NCI-H774 (cell line): ENCODE results near the gene RAF1.
"Not testable (repeated sequence)": the region's sequence is repeated elsewhere in the genome, so short reads cannot be mapped to it uniquely, and the experiment has no call there.

ENCODE experiments used
- DNase-seq: peaks from one replicate; lab custom pipeline; 2025; lab: John Stamatoyannopoulos, UW

RAF1 gene

DNA sequence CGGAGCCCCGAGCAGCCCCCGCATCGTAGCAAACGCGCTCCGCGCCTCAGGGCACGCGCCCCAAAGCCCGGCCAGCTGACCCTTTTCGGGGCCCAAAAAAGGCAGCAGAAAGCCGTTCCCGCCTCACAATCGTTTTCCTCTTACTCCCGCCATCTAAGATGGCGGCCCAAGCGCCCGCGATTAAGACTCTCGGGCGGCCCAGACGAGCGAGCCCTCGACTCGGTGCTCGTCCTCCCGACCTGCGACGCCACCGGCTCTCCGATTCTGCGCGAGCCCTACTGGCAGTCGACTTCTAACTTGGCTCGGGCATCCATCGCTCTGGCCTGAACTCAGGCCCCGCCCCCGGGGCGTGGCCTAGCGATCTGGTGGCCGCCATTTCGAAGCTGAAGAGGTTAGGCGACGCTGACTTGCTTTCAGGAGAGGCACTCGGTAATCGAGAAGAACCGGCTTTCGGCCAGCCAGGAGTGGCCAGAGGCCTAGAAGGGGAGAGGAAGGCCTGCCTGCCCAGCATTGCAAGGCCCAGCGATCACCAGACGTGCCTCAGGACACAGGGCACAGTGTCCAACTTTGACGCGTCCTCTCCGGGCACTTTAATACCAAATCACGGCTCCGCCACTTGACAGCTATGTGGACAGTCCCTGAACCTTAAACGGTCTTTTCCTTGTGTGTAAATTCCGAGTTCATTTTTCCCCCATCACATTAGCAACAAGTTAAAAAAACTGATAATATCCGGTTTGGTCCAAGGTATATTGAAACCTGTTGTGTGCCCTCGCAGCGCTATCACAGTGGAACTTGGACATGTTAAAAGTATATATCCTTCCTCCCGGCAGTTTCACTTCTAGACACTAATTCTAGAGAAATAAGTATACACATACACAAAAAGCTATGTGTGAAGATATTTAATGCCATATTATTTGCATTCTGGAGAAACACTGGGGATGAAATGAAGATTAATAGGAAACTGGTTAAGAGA is at the start of gene RAF1:
RAF1 (minus strand) TSS at position 182 of the 973 bp plus-strand sequence. CDS start 45,396 bp downstream, outside the sequence.
- DNase-seq, result peak; percentile 96

DNA sequence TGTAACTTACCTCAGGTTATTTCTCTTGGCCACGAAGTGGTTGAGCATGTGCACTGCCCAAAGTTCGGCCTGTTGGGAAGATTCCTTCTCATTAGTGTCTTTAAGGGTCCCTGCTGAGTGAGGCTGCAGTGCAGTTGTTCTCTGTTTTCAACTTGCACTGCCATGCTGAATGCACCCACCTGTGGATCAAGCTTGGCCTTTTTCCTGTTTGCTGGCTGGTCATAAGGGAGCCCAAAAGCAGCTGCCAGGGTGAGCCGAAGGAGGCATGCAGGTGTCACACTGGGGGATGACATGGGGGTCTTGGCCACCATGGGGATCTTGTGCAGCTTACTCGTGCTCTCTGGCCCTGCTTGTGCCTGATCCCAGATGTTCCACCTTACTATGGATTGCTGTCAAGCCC is 46.1 kb upstream of the RAF1 start:
- no peak for DNase-seq

DNA sequence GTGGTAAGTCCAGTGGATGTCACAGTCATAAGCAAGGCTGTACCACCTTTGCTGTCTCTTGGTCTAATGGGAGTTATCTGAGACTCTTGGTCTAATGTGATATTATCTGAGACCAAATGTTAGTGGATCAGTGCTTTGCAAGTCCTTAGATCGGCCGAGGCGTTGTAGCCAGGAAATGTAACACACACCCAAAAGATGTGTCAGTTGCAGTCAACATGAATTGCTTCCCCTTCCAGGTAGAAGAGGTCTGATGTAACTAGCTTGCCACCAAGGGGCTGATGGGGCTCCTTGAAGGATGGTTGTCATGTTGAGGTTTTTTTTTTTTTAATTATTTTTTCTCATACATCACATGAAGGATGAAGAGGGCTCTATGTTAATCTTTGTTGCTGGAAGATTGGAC is 45.4 kb upstream of the RAF1 start:
- DNase-seq, result no peak

DNA sequence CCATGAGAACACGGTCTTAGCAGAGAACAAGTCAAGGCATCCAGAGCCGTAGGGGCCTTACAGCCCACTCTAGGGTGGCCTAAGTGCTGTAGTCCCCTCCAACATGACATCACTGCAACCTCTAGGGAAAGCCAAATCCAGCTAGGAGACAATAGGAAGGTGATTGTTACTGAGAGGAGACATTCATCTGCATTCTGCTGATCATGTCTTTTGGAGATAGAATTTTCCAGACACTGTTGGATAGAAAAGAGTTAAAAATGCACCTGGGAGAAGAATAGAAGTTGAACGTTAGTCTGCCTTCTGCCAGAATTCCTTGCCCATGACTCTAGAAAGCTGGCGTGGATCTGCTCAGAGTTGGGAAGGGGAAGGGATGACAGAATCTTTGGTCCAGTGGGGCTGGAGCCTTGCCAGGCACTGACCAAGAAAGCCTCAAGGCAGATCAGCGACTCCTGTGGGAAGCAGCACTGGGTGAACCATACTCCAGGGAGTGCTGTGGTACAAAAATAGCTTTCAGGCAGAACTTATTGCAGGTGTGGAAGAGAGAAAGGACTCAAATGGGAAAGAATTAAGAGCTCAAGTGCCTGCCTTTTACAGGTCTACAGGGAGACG is 44.8 kb upstream of the RAF1 start:
- DNase-seq, result no peak

DNA sequence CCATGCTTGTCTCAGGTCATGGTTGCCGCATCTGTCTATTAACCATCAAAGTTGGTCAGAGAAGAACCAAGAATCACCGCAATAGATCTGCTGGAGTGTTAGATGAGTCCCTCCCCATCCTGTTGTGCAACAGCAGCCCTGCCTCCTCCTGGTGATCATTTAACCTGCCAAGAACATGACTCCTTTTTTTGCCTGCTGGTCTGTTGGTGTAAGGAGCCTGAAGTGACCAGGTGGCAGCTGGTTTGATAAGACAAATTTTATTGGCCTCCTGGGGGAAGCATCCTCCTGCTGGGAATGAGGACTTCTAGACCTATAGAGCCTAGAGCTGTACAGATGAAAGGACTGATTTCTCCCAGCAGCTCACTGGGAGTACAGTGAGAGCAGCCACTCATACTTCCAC is 43.5 kb upstream of the RAF1 start:
- no peak for DNase-seq

DNA sequence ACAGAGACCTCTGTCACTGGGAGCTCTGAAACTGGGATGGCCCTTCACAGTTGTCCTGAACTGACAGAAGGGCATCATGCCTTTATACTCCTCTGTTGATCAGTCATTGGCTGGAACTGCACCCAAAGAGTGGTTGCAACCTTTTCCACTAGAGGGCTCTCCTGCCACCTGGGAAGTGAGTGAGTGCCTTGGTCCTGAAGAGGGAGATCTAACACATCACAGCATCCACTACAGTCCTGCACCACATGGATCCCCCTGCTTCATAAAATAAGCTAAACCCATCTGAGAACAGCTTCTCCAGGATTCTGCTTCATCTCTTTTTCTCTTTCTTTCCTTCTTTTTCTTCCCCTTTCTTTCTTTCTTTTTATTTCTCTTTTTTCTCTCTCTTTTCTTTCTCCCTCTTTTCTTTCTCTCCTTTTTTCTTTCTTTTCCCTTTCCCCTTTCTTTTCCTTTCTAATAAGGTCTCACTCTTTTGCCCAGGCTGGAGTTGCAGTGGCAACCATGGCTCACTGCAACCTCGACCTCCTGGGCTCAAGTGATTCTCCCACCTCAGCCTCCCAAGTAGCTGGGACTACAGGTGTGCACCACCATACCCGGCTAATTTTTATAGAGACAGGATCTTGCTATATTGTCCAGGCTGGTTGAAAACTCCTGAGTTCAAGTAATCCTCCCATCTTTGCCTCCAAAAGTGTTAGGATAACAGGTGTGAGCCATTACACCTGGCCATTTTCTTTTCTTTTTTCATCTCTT is 42.8 kb upstream of the RAF1 start:
- DNase-seq, result no peak

DNA sequence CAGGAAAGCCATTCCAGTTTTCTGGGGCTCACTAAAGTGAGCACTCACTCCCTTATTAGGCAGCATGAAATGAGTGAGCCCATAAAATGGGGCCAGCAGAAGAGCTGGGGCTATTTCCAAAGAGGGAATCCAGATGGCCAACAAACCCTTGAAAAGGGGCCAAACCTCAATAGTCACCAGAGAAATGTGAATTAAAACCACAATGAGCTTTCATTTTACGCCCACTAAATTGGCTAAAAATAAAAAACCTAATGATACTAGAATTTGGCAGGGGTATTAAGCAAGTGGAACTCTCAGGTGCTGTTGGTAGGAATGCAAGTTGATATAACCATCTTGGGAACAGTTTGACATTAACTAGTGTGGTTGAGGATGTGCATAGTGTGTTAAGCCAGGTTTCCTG is 42.1 kb upstream of the RAF1 start:
- DNase-seq, result no peak

DNA sequence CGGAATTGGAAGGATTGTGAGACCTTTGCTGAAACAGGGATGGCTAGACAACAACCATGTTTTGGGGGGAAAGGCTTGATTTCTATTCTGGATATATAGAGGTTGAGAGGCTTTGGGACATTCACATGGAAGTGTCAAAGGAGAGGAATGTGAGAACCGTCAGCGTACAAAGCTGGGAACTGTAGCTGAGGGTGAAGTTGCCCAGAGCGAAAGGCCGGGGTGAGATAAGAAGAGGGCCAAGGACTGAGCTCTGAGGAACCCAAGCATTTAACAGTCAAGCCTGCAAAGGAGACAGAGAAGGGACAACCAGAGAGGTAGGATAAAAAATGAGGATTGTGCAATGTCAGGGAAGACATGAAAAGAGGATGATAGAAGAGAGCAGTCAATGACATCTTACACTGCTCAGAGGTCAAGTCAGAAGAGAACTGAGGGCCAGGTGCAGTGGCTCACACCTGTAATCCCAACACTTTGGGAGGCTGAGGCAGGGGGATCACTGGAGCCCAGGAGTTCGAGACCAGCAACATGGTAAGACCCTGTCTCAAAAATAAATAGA is 41.5 kb upstream of the RAF1 start:
- DNase-seq, result no peak

DNA sequence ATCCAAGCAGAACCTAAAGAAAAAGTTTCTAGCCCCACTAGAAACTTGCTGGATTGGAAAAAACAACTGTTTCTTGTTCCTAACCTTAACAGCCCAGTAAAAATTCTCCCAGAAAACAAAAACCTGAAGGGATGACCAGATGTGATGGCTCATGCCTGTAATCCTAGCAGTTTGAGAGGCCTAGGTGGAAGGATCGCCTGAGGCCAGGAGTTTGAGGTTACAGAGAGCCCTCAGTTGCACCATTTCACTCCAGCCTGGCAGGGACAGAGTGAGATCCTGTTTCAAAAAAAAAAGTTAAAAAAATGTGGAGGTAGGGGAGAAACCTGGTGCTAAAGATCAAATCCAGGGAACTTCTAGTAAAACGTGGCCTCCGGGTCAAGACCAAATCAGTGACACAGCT is 38.6 kb upstream of the RAF1 start:
- DNase-seq, result no peak

DNA sequence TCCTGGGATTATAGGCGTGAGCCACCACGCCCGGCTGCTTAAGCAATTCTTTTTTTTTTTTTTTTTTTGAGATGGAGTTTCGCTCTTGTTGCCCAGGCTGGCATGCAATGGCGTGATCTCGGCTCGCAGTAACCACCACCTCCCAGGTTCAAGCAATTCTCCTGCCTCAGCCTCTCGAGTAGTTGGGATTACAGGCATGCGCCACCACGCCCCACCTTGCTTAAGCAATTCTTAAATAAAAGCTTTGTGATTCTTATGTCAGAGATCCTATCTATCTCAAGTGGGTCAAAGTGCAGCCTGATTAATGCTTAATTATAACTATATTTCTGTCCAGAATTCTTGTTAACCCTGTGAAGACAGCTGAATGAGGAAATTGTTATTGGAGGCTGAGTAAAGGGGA is 37.7 kb upstream of the RAF1 start:
- not testable (repeated sequence) for DNase-seq

DNA sequence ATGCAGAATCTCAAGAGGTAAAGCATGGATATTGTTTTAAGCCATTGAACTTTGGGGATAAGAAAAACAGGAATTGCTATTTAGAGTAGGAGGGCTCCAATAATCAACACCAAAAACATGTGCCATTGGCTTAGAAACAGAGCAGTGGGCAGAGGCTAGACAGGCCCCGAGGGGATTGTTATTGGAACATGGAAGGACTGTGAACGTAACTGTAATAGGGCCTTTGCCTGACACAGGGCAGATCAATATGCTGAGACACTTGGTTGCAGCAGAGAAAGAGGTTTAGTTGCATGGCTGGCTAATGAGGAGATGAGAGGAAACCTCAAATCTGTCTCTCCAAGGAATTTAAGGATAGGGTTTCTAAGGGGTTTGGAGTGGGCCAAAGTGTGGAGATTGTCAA is 36.9 kb upstream of the RAF1 start:
- DNase-seq, result no peak

DNA sequence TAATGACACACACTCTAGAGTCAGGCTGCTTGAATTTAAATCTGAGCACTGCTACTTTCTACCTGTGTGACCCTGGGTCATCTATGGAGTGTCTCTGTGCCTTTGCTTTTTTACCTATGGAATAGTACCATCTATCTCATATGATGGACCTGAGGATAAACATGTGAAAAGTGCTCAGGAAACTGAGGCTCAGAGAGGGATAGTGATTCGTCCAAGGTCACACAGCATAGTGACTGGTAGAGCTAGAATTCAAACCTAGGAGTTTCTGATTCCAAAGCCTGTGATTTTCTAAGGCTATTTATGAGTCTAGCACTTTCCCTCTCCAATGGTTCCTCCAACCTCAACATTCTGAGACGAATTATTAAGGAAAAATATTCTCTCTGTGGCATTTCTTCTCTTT is 32.0 kb upstream of the RAF1 start:
- no peak for DNase-seq

DNA sequence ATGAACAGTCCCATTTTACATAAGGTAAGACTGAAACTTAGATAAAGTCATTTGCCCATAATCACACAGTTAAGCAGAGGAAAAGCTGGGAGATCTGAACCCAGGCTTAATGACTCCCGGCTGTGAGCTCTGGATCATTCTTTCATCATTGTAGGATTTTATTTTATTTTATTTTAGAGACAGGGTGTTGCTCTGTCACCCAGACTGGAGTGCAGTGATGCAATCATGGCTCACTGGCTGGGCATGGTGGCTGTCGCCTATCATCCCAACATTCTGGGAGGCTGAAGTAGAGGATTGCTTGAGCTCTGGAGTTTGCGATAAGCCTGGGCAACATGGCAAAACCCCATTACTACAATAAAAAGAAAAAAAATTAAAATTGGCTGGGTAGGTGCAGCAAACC is 31.2 kb upstream of the RAF1 start:
- DNase-seq, result no peak

DNA sequence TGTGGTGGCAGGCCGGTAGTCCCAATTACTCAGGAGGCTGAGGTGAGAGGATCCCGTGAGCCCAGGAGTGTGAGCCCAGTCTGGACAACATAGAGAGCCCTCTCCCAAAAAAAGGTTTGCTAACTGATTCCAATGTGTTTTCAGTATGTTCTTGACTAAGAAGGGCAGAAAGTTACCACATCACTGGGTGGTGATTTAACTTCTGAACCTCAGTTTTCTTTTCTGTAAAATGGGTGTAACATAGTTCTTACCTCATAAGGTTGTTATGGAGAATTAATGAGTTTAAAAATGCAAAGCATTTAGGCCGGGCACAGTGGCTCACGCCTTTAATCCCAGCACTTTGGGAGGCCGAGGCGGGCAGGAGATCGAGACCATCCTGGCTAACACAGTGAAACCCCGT is 28.5 kb upstream of the RAF1 start:
- no peak for DNase-seq

DNA sequence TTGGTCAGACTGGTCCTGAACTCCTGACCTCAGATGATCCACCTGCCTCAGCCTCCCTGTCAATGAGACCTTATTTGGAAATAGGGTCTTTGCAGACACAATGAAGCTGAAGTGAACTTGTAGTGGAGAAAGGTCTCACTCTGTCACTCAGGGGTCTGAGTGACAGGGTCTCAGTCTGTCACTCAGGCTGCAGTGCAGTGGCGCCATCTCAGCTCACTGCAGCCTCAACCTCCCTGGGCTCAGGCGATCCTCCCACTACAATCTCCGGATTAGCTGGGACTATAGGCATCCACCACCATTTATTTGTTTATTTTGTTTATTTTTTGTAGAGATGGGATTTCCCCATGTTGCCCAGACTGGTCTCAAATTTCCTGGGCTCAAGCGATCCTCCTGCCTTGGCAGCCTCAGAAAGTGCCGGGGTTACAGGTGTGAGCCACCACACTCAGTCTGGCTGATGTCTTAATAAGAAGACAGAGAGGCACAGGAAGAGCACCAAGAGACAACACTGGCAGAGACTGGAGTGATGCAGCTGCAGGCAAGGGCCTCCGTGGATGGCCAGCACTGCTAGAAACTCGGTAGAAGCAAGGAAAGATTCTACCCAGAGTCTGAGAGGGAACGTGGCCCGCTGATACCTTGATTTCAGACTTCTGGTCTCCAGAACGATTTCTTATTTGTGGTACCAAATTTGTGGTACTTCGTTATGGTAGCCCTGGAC is 26.2 kb upstream of the RAF1 start:
- DNase-seq, result no peak

DNA sequence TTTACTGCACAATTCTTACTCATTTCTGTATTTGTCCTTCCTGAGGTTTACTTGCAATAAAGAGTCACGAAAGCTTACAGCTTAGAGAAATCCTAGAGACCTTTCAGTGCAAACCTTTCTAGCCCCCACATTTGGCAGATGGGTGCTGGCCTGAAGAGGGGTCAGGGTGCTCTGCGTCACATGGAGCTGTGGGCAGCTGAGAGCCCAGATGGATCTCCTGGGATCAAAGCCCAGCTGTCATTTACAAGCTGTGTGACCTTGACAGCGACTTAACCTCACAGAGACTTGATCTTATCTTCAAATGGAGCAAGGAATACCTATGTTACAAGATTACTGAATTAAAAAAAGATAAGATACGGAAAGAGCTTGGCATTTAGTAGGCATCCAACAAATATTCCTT is 24.0 kb upstream of the RAF1 start:
- DNase-seq, result no peak

DNA sequence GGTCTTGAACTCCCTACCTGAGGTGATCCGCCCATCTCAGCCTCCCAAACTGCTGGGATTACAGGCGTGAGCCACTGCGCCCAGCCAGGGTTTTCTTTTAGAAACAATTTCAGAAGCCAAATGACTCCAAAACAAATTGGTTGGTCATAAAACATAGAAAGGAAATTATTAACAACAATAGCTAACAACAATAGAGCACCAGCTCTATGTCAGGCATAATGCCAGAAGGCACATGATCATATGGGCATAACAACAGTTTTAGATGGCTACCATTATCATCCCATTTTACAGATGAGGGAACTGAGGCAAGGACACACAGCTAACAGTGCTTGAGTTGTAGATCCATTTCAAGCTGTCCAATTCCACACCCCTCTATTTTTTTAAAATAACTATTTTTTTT is 22.2 kb upstream of the RAF1 start:
- DNase-seq, result no peak

DNA sequence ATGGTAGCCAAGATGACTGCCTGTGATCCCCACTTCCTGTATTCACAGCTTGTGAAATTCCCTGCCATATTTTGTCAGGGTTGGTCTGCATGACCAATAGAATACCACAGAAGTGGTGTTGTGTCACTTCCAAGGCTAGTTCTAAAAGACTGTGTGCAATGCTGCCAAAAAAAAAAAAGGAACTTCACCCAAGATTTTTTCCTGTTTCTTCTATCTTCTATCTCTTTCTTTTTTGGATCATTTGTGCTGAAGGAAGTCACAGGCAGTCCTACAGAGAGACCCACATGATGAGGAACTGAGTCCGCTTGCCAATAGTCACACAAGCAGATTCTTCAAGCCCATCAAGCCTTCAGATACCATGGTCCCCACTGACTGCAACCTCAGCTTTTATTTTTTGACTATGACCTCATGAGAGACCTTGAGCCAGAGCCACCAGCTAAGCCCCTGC is 18.1 kb upstream of the RAF1 start:
- no peak for DNase-seq

DNA sequence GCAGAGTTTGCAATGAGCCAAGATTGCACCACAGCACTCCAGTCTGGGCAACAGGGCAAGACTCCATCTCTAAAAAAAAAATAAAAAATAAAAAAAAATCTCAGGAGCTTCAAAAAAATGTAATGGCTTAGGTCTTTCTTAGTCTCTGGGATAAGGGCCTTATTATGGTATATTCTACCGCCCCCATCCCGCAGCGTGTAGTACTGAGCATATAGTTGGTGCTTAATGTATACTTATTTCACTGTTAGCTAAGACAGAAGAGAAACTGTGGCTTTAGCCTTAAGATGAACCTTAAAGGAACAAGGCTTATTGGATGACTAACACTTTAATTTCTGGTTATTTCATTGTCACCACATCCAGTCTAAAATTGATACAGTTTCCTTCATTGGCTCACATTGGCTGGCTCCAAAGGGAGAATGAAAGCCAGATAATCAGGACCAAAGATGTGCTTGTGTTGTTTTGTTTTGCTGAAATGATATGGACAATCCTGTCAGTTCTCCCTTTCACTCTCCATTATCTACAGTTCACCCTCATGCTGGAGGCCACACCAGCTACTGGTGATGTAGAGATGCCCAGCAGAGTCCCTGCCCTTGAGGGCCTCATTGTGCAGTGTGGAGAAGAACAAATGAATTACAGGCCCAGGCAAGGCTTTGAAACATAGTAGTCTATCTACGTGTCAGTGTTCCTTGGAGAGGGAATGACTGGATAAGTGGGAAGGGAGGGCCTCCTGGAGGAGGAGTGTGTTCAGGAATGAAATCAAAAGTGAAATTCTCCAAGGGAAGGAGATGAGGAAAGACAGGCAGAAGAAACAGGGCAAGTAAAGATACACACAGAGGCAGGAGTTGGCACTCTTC is 17.4 kb upstream of the RAF1 start:
- DNase-seq, result no peak

DNA sequence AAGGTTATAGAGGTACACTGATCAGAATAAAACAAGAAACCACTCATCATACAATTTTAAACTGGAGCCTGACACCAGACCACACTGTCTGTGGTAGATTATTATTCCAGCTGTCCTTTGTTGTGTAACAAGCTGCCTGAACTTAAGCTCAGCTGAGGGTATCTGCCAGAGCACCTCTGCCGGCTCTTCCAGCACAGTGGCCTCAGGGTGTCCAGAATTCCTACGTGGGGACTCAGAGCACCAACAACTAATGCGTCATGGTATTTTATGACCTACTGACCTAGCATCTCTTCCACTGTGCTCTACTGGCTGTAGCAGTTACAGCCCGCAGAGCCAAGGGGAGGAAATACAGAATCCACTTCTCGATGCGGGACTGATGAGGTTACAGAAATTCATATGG is 15.6 kb upstream of the RAF1 start:
- no peak for DNase-seq

DNA sequence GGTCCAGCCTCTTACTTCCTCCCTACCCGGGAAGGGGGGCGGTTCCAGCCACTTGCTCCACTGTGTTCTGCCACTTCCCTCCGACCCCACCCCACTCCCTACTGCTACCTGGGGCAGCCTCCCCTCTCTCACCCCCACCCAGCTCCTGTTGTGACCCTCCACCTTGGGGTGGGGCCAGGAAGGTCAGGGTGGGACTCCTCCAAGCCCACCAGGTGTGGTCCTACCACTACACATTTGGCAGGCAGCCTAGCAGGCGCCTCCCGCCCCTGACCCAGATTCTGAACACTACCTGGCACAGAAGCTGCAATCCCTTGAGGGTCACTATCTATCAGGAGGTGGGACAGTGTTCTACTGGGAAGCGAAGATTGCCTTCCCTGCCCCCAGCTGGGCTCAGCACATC is 13.7 kb upstream of the RAF1 start:
- no peak for DNase-seq
